ENCODE measurements around the gene MEF2A.
"Not testable (repeated sequence)": the region's sequence is repeated elsewhere in the genome, so short reads cannot be mapped to it uniquely, and the experiment has no call there.

Gene MEF2A

DNA sequence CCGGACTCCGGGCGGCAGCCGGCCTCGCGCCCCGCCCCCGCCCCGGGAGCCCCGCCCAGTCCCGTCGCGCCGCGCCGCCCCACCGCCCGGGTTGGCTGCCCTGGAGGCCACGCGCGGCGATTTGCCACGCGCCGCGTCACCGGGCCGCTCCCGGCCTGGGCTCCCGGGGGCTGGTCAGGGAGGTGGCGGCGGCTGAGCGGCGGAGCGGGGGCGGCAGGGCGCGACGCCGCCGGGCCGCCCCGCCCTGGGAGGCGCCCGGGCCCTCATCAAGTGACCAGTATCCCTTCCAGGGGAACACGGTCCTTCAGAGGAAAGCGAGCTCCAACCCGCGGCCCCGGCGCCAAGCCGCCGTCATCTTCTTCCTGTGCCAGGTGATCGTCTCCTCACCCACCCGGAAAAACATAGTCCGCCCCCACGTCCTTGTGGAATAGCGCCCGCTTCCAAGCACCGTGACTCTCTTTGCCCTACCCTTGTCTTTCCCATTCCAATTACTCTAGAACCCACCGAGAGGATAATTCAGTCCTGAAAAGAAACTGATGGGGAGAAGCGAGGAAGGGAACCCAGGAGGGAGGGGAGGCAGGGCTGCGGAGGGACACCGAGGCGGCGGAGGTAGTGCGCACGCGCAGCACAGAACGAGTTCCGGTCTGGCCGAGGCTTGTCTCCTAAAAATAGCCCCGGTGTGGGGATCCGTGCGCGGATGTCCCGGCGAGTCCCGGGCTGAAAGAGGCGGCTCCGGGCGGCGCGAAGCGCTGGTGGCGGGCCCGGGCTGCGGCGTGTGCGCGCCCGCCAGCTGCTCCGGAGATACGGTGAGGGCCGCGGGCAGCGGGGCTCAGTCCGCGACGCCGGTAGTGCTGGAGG is at the start of gene MEF2A:
MEF2A (plus strand) TSS at position 686 of the 858 bp plus-strand sequence. CDS start 67,136 bp downstream, outside the sequence.
- peak; percentile 93 for DNase-seq

DNA sequence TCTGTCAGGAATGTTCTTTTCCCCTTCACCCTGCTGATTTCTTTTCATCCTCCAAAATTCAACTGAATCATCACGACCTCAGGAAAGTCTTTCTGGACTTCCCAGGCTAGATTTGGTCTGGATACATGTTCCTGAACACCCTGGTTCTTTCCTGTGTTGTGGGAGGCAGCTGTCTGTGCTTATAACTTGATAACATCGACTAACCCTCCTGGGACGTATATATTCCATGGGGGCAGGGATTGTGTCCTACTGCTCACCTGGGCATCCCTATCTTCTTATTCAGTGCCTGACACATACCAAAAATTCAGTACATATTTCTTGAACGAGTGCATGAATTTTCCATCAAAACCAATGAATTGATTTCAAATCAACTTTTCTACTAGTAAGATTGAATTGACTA is 47.6 kb upstream of the MEF2A start:
- no peak for DNase-seq

DNA sequence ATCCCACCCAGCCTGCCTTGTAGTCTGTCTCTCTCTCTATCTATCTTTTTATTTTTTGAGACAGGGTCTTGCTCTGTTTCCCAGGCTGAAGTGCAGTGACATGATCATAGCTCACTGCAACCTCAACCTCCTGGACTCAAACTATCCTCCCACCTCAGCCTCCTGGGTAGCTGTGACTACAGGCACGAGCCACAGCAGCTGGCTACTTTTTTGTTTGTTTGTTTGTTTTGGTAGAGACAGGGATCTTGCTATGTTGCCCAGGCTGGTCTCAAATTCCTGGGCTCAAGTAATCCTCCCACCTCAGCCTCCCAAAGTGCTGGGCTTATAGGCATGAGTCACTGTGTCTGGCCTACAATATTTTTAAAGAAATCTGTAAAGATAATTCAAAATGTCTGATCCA is 46.4 kb upstream of the MEF2A start:
- DNase-seq: not testable (repeated sequence)

DNA sequence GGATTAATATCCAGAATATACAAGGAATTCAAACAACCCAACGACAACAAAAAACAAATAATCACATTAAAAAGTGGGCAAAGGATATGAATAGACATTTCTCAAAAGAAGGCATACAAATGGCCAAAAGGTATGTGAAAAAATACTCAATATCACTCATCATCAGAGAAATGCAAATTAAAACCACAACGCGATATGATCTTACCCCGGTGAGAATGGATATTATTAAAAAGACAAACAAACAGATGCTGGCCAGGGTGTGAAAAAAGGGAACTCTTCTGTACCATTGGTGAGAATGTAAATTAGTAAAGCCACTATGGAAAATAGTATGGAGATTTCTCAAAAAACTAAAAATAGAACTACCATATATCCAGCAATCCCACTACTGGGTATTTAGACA is 43.5 kb upstream of the MEF2A start:
- DNase-seq: no peak

DNA sequence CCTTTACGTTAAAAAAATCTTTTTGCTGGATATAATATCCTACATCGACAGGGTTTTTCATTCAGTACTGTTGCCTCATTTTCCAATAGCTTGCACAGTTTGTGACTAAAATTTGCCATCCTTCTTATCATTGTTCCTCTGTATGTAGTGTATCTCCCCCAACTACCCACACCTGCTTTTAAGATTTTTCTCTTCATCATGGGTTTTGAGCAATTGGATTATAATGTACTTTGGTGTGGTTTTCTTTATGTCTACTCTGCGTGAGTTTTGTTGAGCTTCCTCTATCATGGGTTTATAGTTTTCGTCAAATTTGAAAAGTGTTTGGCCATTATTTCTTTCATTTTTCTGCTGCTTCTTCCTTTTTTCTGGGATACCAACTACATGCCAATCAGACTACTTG is 39.6 kb upstream of the MEF2A start:
- DNase-seq: no peak

DNA sequence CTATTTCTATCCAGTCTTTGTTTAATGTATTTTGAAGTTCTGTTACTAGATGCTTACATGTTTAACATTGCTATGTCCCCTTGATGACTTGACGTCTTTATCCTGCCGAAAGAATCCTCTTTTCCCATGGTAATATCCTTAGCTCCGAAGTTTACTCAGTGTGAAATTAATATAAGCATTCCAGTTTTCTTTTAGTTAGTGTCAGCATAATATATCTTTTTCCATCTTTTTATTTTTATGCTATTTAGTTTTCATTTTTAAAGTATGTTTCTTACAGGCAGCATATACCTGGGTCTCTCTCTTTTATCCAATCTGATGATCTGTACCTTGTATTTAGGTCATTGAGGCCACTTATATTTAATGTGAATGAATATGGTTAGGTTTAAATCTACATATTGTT is 39.1 kb upstream of the MEF2A start:
- DNase-seq: no peak

DNA sequence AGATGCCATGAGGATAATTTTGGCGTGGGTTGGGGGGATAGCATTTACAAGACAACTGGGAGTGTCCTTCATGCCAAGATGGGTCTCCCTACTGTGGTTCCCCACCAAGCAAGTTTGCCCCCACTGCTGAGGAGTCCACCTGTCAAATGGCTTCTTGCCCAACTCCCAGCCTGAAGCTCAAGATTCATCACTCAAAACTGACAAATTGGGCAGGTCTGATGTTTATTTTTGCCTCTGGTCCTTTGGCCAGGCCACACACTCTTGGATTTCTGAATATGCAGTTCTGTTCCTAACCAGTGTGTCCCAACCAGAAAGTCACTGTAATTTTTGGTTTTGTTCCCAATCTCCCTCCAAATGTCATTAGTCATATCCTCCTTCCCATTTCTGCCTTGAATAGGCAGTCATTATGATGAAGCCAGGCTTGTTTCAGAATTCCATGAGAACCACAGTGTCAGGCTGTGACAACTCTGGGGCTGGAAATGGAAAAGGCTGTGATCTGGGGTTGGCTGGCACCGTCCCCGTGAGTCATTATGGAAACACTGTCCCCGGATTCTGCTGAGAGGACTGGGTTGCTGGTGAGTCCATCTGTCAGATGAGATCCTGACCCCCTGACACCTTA is 29.3 kb upstream of the MEF2A start:
- no peak for DNase-seq

DNA sequence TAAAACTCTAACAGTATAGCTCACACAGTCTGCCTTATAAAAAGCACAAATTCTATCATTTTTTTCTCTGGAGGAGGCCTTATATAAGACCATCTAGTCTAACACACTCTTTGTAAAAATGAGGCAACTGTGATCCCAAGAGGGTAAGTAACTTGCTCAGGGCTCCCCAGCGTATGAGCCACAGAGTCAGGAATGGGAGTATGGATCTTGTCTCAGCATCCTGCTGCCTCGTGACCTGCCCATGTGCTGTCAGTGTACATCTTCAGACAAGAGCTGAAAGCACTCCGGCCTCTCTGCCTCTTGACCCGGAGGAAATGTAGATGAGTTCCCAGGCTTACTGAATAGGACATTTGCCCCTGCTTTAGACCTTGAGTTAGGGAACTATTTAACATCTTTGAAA is 28.4 kb upstream of the MEF2A start:
- DNase-seq: no peak

DNA sequence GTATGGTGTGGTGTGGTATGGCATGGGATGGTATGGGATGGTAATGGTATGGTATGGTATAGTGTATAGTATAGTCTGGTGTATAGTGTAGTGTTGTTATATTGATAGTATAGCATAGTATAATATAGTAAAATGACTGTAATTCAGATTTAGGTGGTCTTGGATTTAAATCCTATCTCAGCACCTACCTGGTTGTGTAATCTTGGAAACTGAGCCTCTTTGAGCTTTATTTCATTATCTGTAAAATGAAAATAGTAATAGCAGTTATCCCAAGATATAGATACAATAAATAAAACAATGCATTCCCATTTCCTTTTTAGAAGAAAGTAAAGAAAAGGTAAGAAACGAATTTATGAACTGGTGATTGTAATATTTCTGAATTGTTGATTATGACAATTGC is 27.5 kb upstream of the MEF2A start:
- no peak for DNase-seq

DNA sequence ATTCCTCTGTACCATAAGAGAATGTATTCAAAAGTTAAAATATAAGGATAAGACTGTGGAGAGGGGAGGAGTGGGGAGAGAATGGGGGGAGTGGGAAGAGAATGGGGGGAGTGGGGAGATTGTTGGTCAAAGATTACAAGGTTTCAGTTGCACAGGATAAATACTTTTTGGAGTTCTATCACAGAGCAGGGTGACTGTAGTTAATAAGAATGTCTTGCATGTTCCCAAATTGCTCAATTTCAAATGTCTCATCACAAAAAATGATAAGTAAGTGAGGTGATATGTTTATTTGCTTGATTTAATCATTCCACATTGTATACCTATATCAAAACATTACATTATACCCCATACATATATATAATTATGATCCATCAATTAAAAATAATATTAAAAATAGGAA is 23.0 kb upstream of the MEF2A start:
- no peak for DNase-seq

DNA sequence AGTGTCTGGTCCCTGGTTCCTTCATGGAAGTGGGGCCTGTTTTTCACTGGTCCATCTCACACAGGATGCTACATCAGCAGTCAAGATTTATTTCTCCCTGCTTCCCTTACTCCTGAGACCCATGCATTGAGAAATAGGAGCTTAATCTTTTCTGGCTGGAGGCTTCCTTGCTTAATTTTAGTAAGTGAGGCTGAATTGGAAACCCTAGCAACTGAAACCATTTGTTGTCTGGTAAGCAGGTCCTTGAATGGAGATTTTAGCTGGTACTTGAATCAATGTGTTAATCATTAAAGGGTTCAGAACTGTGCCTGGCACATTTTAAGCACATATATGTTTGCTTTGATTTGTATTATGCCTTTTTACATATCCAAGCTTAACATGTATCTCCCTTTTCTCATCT is 20.2 kb upstream of the MEF2A start:
- DNase-seq: no peak

DNA sequence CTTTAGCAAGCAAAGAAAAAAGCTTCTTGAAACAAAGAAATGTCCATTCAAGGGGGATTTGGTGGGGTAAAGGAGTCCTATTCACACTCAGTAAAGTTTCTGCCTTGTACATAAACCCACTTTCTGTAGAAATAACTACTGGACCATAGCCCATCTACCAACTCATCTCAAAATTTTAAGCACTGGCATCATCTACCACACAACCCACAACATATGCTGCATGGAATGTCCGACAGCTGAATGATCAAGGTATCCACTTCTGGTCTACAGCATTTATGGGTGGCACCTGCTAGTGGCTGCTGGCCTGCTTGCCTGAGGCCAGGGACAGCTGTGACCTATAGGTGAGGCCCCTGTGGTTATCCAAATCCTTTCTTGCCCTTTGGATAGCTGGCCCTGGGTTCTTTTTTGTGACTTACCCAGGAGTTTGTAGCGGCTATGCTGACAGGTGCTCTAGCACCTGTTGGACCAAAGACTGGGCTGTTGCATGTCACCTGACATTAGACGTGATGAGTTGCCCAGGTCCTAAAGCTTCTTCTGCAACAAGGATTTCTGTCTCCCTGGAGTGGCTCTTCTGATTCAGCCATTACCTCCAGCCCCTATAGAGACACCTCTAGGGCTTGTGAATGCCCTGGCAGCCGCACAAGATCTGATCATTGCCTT is 19.2 kb upstream of the MEF2A start:
- DNase-seq: no peak

DNA sequence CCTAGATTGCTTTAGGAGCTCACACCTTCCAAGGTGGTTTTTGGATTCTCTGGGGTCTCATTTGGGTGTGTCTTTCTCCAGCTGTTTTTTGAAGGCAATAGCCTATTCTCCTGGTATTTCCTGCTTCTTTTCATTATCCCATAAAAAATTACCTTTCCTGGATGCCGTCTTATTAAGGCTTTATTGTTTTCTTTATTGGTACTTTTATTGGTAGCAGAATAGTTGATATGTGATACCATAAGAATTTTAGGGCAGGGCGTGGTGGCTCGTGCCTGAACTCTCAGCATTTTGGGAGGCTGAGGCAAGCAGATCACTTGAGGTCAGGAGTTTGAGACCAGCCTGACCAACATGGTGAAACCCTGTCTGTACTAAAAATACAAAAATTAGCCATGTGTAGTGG is 18.3 kb upstream of the MEF2A start:
- DNase-seq: no peak

DNA sequence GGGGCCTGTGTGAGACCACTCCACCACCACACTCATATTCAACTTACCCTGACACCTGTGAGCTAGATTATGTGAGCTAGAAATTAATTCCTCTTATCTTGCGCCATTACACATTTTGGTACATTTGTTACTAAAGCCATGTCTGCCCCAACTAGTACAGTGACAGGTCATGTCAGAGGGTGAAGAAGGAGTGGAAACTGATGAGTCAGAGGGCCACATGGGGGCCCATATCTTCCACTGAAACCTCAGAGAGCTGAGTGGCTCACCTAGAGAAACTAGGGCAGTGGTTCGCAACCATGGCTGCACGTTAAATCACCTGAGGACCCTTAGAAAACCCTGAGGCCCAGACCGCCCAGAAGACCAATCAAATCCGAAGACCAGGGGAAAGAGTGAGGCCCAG is 15.7 kb upstream of the MEF2A start:
- no peak for DNase-seq

DNA sequence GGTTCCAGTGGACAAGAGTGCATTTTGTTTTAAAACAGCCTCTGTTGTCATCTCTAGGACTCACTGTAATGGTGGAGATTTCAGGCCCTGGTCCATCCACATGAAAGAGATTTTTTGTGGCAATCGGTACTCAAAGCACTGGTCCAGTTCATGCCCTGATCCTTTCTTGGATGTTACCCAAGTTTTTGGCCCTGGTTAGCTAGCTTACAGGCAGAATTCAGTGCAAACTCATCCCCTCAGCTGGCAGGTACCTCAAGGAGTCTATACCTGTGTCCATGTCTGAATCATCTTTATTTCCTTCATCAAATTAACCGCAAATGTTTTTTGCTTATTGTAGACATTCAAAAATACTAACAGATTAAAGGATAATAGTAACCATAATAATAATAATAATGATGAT is 13.7 kb upstream of the MEF2A start:
- DNase-seq: no peak

DNA sequence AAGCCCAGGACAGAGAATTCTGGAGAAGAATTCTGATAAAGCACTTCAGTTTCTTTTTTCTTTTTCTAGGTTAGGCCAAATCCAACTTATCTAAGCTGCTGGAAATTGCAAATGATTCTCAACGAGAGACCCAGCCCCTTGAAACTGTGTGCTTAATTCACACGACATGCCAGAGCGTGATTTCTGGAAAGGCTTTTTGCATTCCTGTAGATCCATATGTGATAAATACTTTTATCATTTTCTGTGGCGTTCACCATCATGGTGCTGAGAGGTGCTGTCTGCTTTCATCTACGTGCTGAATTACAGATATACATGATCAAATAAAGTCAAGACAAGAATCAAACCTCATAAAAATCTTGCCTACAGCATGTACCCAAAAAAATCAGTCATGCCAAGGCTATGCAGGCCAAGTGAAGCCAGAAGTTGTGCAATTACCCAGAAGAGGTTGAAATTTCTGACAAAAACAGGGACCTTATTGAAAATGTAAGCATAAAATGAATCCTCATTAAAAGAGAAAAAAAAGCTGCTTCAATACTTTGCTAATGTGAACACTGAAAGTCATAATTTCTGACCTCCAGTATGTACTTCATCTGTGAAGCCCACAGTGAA is 10.8 kb upstream of the MEF2A start:
- no peak for DNase-seq

DNA sequence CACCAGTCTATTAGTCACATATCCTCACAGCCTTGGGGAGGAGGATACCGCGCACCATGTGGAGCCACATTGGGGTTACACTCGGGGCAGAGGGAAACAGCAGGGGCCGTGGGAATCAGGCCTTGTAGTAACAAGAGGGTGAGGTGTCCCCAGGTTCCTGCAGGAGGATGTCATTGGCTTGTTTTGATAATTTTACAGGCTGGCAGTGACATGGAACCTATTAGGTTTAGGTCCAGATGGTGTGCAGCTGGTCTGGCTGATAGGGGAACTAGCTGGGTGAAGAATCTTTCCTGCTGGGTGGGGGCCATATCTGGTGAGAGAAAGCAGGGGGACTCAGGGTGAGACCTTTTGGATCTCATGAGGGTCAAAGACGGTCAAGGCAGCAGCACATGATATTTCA is 9.8 kb upstream of the MEF2A start:
- DNase-seq: no peak

DNA sequence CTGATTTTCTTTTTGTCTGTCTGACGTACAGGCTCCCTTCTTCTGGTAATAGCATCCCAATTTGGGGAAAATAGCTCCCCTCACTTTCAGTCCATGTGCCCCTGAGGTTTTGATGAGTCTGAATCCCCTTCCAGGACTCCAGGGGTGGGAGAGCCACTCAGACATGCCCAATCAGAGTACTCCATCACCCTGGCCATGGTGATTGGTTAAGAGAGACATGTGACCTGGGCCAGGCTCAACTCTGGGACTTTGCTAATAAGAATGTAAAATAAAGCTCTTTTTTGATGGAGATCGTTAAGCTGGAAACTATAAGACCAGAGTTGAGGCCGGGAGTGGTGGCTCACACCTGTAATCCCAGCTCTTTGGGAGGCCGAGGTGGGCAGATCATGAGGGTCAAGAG is 9.2 kb upstream of the MEF2A start:
- DNase-seq: no peak

DNA sequence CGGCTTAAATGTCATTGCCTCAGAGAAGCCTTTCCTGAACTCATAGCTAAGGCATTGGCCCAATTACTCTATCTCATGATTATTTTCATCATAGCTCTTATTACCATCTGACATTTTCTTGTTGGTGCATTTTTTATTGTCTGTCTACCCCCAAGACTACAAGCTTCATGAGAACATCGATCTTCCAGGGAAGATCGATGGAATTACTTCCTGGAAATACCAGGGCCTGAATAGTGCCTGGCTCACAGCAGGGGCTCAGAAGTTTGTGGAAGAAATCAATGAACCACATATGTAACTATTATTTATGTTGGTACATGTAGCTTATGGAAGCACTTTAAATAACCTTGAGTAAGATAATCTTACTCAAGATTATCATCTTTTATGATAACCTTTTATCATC is 7.7 kb upstream of the MEF2A start:
- DNase-seq: no peak

DNA sequence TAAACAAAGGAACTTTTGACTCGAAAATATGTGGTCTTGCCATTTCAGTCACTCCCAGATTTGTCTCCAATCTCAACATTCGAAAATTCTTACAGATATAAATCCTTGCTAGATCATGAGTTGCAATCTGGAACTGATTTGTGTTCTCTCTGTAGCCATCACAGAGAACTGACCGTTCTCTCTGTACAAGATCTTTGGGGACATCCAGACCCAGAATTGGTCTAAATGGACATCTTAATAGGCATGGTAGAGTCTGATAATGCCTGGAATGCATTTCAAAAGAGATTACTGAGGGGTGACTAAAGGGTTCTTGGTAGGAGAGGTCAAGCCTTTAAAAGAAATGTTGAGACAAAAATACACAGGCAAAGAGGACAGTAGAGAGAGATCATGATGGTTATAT is 7.2 kb upstream of the MEF2A start:
- no peak for DNase-seq

DNA sequence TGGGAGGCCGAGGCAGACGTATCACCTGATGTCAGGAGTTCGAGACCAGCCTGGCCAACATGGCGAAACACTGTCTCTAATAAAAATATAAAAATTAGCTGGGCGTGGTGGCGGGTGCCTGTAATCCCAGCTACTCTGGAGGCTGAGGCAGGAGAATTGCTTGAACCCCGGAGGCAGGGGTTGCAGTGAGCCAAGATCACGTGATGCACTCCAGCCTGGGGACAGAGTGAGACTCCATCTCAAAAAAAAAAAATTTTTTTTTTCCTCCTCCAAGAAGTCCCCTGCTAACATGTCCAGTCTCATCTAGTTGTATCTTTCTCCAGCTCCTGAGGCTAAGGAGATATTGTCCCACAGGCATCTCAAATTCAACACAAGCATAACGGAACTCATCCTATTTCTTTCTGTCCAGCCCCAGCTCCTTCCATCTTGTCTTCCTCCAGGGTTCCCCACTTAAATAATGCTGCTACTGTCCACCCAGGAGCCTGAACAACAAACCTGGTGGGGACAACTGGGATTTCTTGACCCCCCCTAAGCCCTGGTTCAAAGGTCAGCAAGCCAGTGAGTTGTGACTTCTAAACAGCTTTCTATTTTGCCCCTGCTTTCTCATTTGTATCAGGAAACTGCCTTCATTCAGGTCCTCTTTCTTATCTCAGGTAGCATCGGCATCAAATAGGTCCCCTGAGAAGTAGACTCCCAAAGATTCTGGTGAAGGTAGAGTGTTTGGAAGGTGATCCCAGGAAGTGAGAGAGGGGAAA is 4.1 kb upstream of the MEF2A start:
- DNase-seq: no peak

DNA sequence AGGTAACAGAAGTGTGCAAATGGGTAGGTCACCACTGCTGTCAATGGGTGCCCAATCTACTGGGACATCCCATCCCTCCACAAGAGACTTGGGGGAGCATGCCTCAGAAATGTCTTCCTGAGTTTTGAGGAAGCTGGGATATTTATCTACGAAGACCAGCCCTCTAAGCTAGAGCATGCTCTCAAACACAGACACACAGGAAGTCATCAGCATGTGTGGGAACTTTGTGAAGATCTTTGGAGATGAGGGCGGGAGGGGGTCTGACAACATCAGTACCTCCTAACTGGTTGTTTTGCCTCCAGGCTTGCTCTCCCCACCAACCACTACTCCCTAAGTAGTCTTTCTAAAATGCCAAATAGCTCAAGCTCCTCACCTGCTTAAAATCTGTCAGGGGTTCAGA is 3.5 kb upstream of the MEF2A start:
- no peak for DNase-seq
